Inferior parietal cortex (tissue), 1 donor: Measurements from ENCODE around the gene PDE1A.
A peak's percentile ranks its signal among the peaks of the same experiment; 100 is the strongest.

Experiments used
- DNase-seq: peaks from one replicate; pipeline ENCODE4 v3.0.0-alpha.2; 2016; ENCODE audit errors: extremely low spot score

The PDE1A gene

DNA sequence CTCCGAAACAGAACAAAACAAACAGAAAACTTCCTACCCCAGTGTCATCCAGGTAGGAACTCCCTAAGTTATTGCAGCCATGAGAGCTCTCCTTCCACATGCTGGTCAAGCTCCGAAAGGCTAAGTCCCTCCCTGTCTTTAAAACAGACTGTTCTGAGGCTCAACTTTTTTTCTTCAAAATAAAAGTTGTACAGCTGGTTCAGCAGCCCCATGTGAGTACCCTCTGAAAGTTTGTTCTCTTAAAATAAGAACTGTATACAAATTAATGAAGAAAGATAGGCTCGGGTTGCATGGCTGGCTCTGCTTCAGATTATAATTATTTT is at the start of gene PDE1A:
TSS of gene PDE1A (minus strand) at position 119 of the 323 bp plus-strand sequence.
- DNase-seq = no peak

DNA sequence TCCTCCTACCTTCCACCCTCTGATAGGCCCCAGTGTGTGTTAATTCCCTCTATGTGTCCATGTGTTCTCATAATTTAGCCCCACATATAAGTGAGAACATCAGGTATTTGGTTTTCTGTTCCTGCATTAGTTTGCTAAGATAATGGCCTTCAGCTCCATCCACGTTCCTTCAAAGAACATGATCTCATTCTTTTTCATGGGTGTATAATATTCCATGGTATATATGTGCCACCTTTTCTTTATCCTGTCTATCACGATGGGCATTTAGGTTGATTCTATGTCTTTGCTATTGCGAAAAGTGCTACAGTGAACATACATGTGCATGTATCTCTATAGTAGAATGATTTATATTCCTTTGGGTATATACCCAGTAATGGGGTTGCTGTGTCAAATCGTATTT is 46.8 kb upstream of the PDE1A start:
- no peak for DNase-seq

DNA sequence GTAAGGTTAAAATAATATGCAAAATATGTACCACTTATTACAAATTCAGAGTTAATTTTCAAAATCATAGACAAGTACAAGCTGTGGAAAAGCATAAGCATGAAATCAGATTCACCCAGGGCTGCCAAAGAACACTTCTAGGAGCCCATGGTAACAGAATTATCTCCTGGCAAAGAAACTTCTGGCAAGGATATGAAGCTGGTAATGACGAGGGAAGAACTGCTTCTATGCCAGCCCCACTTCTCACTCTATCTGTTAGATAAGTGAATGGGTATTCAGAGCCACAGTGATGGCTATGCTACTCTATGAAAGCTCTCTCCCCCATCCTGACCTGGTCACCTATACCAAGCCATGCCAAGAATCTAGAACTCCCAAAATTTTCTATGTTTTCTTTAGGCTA is 36.9 kb upstream of the PDE1A start:
- peak; percentile 42 for DNase-seq

DNA sequence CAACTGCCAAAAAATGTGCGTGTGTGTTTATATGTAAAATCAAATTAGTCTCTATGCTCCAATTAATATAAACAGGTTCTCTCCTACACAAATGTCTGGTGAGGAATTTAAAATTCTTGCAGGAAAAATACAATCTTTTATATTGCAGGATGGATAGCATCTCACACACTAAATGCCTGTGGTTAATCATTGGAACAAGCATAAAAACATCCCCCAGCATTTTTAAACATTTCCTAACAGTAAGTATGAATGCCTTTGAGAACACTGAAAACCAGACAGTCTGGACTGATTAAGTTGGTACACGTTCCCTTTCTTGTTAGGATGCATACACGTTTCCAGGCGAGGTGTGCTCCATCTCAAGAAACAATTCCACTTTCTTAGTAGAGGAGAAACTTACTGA is 29.9 kb upstream of the PDE1A start:
- no peak for DNase-seq

DNA sequence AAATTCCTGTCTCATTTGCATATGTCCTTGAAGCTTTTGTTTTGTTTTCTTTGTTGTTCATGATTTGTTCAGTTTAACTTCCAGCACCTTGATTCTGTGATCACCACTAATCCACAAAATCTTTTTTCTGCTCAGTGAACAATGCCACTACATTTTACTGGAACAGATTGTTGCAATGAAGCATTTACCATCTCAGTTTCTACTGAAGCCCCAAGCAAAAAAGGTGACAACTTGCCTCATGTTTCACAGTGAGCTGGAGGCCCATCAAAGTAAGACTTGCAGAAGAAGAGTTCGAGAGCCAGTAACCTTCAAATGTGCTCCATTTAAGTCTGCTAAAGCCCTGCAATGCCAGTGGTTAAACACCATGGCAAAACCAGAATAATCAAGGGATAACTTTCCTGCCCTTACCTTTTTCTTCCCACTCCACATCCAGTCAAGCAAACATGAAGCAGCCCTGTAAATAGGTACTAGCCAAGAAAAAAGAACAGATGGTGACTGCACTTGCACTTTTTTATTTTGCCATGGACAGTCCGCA is 25.7 kb upstream of the PDE1A start:
- DNase-seq = no peak

DNA sequence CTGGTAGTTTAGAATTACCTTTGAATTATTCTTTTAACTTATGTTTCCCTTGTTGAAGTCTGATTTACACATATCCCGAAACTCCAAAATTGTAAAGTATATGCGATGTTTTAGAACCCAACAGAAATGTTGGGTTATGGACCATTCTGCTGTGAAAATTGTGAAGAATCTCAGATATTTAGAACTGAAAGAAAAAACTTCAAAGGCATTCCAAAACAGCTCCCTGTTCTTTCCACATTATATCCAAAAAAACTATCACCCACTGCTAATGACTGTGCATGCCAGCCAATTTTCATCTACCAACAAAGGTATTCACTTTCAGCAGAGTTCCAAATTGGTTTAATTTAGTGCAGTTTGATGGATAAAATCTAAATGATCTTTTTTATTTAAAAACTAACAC is 21.5 kb upstream of the PDE1A start:
- no peak for DNase-seq

DNA sequence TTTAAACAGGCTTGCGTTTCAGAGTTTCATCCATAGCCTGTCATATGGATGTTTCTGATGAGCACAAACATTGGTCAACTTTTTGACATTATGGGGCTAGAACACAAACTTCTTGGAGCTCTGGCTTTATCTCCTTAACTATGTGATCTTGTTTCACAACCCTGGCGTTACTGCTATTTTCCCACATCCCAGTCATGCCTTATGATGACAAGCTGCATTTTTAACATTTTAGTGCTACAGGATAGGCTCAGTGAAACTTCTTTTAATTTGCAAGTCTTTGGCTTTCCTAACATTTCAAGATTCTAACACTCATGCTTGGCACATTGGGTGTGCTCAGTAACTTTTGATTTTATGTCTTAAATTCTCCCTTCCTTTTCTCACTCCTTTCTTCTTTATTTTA is 21.0 kb upstream of the PDE1A start:
- no peak for DNase-seq

DNA sequence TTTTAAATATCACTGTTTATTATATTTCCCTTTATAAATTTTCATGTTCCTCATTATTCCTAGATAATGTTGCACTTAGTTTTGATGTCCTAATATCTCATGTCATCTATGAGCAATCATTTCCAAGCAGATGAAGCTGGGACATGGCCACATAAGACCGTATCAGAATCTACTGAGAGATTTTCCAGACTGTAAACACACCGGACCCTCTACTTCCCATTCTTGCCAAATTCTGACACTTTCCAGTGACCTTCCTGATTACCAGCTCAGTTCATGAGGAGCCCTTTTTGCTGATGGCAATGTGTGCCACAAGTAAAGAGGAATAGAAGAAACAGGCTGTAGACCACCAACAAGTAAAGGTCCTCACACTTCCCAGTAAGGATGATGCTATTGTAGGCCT is 20.3 kb upstream of the PDE1A start:
- no peak for DNase-seq

DNA sequence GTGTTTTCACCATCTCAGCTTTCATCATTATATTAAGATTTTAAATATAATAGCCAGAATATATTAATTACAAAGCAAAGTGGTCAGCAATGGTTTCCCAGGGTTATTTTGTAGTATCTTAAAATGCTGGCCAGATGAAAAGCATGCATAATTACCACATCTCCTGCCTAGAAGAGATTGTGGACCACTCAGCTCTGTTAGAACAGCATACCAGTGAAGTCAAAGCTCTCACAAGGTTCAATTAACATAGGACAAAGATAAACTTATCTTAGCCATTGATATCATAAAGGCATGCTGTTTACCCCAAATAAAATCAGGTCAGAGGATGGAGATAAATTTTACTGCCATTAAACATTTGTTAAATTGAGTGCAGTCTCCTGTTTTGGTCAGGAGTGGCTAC is 19.3 kb upstream of the PDE1A start:
- no peak for DNase-seq

DNA sequence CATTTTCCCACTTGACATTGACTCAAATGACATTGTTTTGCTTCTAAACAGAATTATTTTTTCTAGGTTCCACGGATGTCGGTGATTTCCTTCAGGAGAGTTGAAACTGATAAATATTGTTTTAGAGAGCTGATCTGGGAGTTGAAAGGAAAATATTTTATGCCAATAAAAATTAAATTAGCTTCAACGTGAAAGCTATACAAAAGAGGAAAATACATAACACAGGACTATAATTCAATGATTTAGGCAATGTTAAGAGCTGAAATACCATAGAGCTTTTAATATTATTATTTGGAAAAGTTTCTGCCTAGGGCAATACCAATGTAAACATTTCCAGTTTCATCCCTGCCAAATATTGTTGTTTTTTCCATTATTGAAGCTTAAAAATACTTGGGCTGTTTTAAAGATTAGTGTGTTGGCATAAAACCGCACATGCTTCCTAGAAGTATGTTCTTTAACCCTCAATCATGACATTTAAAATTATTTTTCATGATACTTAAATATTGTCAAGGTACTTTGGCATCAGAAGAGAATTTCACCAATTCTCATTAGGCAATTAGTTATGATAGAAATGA is 18.6 kb upstream of the PDE1A start:
- DNase-seq = no peak

DNA sequence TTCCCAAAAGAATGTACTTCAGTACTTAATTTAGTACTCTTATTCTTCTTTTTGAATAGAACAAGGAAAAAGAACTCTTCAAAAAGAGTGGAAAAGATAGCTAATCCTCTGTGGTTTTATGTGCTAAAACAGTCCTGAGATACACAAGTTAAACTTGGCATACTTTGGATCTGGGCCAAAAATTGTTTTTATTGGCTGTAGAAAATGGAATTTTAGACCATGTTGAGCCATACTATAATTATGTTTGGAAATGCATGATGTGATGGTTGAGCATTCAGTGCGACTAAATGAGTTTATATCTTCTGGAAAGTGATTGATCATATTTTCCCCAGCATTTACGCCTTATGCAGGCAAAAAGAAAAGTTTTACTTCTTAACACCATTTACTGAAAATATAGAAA is 18.0 kb upstream of the PDE1A start:
- DNase-seq = no peak

DNA sequence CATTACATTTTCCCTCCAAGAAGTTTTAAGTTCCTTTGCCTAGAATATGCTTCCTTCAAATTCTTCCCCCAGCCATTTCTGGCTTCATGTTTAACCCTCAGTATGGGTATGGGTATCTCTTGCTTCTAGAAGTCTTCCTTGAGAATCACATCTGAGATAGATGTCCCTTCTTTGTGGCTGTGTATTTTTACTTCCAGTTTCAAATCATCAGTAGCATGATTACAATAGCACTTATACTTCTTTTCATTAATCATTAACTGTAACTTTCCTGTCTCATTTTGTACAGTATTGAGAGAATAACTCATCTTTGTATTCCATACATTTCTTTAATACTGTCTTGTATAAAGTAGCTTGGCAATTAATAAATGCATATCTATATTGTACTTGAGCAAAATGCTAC is 17.3 kb upstream of the PDE1A start:
- no peak for DNase-seq

DNA sequence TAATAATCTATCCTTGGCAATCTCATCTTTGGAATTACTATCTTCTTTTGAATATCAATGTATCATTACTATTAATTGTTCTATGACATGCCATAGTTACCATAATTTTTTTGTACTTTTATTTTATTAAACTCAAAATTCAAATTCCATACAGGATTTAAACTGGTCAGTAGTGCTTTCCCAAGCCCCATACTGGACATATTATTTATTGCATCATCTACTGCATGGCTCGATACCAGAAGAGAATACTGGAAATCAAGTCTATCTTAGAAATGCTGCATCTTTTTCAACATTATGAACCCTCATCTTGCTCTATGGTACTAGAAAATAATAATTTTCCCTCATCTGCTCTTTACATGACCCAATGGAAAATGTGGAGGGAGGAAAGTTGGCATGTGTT is 9.4 kb upstream of the PDE1A start:
- DNase-seq = no peak

DNA sequence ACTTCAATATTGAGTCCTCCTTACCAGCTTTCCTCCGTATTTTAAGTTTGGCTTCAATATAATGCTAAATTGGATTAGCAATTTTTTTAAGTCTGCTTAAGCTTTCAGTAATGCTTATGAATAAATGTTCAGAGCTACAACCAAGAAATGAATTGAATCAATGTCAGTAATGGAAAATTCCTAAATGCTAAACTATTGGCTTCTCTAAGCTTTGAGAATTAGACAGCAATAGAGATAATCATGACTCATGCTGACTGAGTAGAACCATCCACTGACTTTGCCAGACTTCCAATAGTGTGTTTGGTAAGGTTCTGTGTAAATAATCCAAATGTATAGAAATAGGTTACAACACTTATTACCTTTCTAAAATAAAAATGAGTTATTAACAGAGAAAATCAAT is 8.9 kb upstream of the PDE1A start:
- no peak for DNase-seq

DNA sequence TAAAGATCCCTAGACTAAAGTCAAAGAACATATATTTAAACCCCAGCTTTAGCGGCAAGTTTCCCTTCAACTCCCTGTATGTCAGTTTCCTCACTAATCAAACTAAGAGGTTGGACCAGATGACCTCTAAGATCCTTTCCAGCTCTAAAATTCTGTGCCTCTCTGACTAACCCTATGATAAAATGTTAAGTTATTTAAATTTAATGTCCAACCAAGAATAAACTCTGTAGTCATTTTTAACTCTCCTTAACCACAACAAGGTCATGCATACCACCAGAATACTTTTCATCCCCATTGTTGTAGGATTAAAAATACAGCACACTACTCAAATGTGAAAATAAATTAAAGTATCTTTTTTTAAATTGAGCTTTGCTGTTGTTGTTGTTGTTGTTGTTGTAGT is 5.2 kb upstream of the PDE1A start:
- DNase-seq = no peak

DNA sequence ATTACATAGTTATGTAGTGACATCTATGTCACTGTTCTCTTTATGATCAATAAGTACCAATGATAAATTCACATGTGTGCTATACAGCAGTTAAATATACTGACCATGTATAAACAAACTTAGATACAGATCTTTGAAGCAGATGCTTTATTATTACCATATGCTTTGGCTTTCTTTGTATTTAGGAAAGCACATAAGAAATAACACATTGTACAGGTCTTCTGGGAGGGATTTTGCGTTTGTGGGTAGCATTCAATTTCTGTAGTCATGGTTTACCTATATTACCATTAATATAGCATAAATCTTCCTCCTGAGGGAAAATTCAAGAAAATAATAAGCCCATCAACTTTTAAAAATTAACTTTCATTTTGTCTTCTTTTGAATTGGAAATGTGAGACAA is 1.6 kb upstream of the PDE1A start:
- no peak for DNase-seq

DNA sequence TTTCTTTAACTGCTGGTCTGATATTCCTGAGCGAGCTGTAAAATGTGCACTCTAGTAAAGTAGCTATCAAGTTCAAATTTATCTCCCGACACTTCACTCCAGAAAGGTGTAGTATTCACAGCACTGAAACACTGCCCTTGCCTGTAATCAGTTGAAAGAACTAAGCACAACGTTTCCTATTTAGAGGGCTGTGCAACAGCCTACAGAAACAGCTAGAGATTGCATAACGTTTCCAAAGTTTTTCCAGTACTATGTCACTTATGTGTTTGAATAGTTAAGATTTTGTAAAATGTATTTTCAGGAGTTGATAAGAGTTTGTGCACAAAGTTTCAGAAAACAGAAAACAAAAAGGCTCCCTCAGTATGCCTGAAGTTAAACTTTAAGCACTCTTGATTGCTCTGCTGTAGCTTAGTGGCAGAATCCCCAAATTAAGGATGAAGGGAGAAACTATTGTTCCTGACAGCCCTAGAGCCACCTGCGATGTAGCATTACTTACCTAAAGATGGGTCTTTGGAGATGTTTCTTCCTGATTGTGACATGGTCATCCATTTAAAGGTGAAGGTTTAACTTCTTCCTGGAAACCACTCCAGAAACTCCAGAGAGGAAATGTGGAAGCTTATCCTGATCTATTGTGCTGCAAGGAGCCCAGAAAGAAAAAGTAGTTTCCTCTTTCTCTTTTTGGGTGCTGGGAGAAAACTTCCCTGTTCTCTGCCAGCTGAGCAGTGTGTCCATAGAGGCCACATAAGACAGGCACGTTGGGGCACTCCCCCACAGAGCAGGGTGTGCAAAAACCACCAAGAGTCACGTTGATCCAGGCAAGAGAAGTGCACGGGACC is 536 bp downstream of the PDE1A start:
- no peak for DNase-seq

DNA sequence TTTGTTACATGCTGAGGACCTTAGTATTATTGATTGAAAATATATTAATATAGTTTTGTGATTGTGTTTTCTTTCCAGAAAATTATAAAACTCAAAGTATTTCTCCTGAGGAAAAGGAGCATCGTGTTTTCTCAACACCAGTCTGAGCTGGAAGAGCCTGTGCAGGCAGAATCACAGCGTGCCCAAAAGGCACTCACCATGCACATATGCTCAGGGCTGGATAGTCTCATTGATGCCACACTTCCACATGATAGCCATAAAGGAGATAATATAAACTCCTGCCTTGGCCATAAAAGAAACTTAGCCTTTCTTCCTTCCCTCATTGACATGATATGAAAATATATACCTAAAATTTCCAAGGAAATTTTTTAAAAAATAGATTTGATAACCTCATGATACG is 4.0 kb downstream of the PDE1A start:
- no peak for DNase-seq

DNA sequence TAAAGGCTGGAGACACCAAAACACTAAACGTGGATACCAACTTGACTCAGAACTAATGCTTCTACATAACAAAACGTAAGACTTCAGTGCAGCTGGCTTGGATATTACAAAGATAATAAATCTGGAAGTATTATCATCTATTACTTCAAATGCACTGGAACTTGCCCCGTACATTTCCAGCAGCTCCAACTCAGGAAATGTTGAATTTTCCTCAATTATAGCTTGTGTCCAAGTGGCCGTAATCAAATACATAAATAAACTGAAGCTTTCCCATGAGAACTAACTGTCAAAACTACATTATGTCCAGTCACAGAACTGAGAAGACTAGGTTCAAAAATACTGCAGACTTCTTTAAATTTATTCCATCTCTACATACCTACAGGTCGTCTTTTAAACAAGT is 6.2 kb downstream of the PDE1A start:
- no peak for DNase-seq

DNA sequence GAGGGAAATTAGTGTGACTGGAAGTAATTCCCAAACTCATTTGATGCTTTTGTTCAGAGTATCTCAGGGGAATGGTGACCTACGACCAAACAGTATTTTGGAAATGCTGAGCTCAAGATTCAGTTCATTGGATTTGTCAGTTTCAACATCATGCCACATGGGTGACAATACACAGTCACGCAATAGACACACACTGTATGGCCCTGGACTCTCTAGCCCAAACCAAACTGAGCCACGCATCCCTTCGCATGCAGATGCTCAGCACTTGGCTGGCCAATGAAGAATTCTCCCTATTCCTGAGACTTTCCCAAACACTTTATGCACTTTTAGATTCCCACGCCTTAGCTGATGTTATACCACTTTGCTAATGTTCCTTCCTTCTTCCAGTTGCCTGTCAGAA is 10.0 kb downstream of the PDE1A start:
- DNase-seq = no peak

DNA sequence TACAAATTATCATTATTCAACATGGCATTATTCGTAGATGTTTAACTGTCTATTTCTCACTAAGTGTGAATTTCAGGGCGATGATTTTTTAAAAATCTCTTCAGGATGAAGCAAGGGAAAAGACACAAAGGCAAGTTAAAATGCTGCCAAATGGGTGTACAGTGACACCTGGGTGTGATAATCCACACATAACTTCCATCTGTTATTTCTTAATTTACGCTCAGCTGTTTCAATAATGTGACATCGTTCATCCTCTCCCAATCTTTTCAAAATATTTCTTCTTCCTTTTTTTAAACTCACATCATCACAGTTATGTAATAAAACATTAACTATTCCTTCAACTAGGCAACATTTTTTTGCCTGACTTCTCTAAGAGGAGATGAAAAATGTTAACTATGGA is 10.6 kb downstream of the PDE1A start:
- peak; percentile 53 for DNase-seq

DNA sequence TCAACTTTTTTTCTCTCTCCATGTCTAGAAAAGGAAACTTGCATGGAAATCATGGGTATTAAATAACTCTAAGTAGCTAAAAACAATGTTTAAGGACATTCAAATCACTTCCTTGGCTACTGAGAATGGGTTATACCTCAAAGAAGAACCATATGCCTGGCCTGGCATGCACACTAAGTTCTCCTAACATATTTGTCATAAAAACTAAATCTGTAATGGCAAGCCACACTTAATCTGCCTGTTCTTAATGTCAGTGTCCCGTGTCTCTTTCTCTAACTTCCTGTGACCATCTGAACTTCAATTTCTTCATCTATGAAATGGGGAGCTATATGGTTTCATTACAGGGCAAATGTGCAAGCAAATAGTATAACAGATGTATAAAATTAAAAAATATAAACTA is 11.1 kb downstream of the PDE1A start:
- DNase-seq = peak; percentile 22

DNA sequence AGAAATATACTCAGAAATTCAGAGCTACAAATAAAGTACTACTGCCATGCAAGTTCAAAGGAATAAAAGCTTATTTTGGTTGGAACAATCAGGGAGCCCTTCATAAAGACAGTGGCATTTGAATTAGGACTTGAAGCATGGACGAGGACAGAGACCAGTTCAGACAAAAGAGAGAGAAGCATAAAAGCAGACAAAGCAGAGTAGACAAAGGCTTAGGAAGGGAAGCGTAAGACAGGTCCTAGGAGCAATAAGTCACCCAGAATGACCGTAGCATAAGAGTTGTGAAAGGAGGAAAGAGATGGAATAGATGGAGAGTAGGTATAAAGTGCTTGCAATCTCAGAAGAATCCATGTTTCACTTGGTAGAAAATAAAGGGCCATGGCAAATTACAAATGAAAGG is 14.0 kb downstream of the PDE1A start:
- no peak for DNase-seq

DNA sequence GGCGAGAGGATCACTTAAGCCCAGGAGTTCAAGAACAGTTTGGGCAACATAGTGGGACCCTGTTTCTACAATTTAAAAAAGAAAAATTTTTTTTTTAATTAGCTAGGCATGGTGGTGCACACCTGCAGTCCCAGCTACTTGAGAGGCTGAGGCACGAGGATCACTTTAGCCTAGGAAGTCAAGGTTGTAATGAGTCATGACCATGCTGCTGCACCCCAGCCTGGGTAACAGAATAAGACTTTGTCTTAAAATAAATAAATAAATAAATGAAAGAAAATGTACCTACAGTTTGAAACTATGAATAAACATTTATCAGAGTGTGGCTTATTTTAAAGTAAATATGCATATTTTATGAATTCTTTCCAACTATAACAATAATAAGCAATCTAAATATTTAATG is 16.7 kb downstream of the PDE1A start:
- no peak for DNase-seq
